ENCODE data around the gene TLR6. TPM values are rescaled to one million over a fixed set of nuclear protein-coding genes. Genes with fewer than 3 reads are reported as not detected.

Gene TLR6
- total and polyA plus RNA-seq, 3 donors from 2014 or later: 0.47 to 1.8 (median 1.2) TPM

DNA sequence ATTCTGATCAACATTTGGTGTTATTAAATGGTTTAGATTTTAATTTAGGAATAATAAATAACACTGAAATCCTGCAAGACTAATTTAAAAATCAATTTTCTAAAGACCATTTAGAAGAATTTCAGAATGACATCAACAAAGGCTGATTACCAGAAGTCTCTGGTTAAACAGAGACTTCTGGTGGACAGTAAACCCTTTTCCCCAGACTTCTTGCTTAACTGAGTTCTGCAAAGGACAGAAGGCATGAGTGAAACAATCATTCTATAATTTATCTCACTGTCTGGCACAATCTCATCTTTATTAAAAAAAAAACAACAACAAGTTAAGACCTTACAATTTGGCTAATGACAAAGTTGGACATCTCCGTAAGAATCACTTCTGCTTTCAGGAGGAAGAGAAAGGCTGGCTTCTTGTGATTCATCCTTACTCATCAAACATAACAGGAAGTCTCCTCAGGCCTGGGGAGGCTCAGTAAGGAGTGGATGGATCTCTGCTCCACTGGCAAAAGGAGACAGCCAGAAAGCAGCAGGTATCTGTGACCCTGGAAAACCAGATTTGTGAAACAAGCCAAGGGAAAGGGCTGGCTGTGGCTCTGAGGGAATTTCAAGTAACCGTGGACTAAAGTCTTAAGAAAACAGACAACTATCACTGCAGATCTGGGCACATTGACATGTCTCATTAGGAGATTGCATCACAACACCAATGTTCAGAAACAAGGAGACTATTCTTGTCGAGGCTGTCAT, 908 bp upstream of the TLR6 start:
- Histone ChIP-seq H3K36me3 (ENCODE audit: low read depth, missing control alignments) (no peaks in the 10 kb centered on the region), H3K9me3 (no peaks in the 10 kb centered on the region), H3K4me3 (no peak overlapping the region), H3K4me1 (no peaks in the 10 kb centered on the region), H3K27me3 (no peaks in the 10 kb centered on the region), H3K27ac (peak overlapping the region in 1 of 2 donors; percentile 20)
- DNase-seq: no peak
- intact Hi-C loops (cut with DNase I; ENCODE audit: low total_unique reads): no loop called here
- 61 to 71% methylated on average over 3 of the region's 3 CpGs for WGBS, 2 donors
- TF ChIP-seq, protein P1, sequence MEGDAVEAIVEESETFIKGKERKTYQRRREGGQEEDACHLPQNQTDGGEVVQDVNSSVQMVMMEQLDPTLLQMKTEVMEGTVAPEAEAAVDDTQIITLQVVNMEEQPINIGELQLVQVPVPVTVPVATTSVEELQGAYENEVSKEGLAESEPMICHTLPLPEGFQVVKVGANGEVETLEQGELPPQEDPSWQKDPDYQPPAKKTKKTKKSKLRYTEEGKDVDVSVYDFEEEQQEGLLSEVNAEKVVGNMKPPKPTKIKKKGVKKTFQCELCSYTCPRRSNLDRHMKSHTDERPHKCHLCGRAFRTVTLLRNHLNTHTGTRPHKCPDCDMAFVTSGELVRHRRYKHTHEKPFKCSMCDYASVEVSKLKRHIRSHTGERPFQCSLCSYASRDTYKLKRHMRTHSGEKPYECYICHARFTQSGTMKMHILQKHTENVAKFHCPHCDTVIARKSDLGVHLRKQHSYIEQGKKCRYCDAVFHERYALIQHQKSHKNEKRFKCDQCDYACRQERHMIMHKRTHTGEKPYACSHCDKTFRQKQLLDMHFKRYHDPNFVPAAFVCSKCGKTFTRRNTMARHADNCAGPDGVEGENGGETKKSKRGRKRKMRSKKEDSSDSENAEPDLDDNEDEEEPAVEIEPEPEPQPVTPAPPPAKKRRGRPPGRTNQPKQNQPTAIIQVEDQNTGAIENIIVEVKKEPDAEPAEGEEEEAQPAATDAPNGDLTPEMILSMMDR (IDR thresholded peaks at IDR 0.05): no peak
- no peak for TF ChIP-seq POLR2A (IDR thresholded peaks at IDR 0.05)

DNA sequence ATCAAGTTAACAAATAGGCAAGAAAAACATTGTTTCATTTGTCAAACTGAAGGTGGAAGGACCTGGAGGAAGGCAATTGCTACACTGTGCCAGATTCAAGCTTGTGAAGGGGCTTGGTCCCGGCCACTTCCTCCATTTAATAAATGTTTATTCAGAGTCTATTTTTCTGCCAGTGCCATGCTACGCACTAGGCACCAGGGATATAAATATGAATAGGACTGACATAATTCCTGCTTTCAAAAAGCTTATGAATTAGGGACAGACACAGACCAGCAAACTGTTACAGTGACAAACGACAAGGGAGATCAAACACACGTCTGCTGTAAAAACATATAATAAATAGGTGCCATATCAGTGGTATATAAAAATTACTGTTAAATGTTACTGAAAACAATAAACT, 571 bp downstream of the TLR6 start:
- DNase-seq: peak; percentile 28
- H3K4me3 ChIP-seq: peak overlapping the region in 1 of 2 donors; percentile 24
- 36 to 44% methylated on average over 4 of the region's 4 CpGs for WGBS, 2 donors
- H3K9me3 ChIP-seq: no peaks in the 10 kb centered on the region
- no peaks in the 10 kb centered on the region for H3K36me3 ChIP-seq (ENCODE audit: low read depth, missing control alignments)
- intact Hi-C loops (cut with DNase I; ENCODE audit: low total_unique reads): no loop called here
- H3K27ac ChIP-seq: peak overlapping the region in 1 of 2 donors; percentile 15
- TF ChIP-seq POLR2A (IDR thresholded peaks at IDR 0.05): no peak
- TF ChIP-seq, protein P1 (IDR thresholded peaks at IDR 0.05): no peak
- H3K4me1 ChIP-seq: no peaks in the 10 kb centered on the region
- no peaks in the 10 kb centered on the region for H3K27me3 ChIP-seq

DNA sequence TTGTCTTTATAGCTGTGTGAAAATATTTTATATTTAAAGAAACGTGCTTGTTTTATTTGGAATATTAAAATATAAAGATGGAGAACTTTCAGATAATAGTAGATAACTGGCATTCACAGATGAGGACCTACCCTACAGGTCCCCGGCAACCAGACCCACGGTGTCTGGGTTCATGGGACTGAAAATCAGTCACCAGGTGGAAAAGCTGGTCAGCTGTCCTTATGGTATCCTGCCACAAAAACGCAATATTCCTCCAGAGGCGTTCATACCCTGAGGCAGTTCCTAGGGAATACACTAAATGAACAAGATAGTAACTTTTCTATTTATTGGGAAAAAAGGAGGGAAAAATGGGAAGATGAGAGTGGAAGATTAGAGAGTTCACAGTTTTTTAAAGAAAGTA, 1.2 kb downstream of the TLR6 start:
- Histone ChIP-seq H3K9me3 (no peaks in the 10 kb centered on the region), H3K4me1 (no peaks in the 10 kb centered on the region), H3K27ac (no peak overlapping the region), H3K27me3 (no peaks in the 10 kb centered on the region), H3K36me3 (ENCODE audit: low read depth, missing control alignments) (no peaks in the 10 kb centered on the region), H3K4me3 (no peak overlapping the region)
- 55 to 75% methylated on average over 5 of the region's 5 CpGs for WGBS, 2 donors
- DNase-seq: no peak
- TF ChIP-seq, protein P1 (IDR thresholded peaks at IDR 0.05): no peak
- no peak for TF ChIP-seq POLR2A (IDR thresholded peaks at IDR 0.05)
- intact Hi-C loops (cut with DNase I; ENCODE audit: low total_unique reads): no loop called here

DNA sequence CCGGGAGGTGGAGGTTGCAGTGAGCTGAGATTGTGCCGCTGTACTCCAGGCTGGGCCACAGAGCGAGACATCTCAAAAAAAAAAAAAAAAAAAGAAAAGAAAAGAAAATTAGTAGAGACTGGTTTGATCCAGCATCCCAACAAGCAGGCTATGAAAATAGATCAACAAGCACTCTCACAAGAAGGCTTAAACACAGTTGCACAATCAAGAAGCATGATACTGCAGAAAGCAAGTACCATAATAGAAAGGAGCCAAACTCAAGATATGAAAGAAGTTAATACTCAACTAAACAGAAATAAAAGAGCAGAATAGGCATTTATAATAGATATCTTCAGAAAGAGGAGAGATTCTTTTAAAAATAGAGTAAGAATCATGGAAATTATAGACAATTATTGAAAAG, 10.6 kb downstream of the TLR6 start:
- Histone ChIP-seq H3K9me3 (no peaks in the 10 kb centered on the region), H3K27ac (no peak overlapping the region), H3K27me3 (no peaks in the 10 kb centered on the region), H3K4me3 (no peak overlapping the region), H3K36me3 (ENCODE audit: low read depth, missing control alignments) (no peaks in the 10 kb centered on the region), H3K4me1 (no peaks in the 10 kb centered on the region)
- TF ChIP-seq, protein P1 (IDR thresholded peaks at IDR 0.05): no peak
- TF ChIP-seq POLR2A (IDR thresholded peaks at IDR 0.05): no peak
- intact Hi-C loops (cut with DNase I; ENCODE audit: low total_unique reads): no loop called here
- no peak for DNase-seq
- 74 to 78% methylated on average over 3 of the region's 3 CpGs for WGBS, 2 donors

DNA sequence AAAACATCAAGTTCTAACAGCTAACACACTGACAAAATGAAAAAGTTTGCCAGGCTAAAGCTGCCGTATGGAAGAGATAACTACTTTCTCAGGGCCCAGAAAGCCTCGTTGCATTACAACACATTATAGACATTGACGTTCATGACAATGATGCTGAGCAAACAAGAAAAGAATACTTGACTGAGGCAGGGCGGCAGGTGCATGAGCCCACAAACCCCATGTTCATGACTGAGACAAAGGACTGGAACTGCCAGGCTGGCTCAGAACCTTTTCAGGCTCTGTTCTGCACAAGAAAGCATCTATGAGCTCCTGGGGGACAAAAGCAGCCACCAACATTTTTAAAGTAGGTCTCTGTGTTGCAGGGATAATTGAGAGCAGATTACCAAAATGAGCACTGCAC, 13.6 kb downstream of the TLR6 start:
- Histone ChIP-seq H3K27ac (no peak overlapping the region), H3K4me3 (no peak overlapping the region), H3K4me1 (no peaks in the 10 kb centered on the region), H3K27me3 (no peaks in the 10 kb centered on the region), H3K36me3 (ENCODE audit: low read depth, missing control alignments) (no peaks in the 10 kb centered on the region), H3K9me3 (no peaks in the 10 kb centered on the region)
- WGBS, 2 donors: 84 to 91% methylated on average over 4 of the region's 4 CpGs
- DNase-seq: no peak
- TF ChIP-seq POLR2A (IDR thresholded peaks at IDR 0.05): no peak
- intact Hi-C loops (cut with DNase I; ENCODE audit: low total_unique reads): no loop called here

All from testis (tissue), 3 donors.